Iris pigment epithelial cell (primary cell): Measurements from ENCODE around the gene PXK.
"Not testable (repeated sequence)": the region's sequence is repeated elsewhere in the genome, so short reads cannot be mapped to it uniquely, and the experiment has no call there.

Experiments used
- DNase-seq: peaks from one replicate; pipeline ENCODE4 v3.0.0-alpha.2; 2011; ENCODE audit warnings: low read depth

PXK gene

DNA sequence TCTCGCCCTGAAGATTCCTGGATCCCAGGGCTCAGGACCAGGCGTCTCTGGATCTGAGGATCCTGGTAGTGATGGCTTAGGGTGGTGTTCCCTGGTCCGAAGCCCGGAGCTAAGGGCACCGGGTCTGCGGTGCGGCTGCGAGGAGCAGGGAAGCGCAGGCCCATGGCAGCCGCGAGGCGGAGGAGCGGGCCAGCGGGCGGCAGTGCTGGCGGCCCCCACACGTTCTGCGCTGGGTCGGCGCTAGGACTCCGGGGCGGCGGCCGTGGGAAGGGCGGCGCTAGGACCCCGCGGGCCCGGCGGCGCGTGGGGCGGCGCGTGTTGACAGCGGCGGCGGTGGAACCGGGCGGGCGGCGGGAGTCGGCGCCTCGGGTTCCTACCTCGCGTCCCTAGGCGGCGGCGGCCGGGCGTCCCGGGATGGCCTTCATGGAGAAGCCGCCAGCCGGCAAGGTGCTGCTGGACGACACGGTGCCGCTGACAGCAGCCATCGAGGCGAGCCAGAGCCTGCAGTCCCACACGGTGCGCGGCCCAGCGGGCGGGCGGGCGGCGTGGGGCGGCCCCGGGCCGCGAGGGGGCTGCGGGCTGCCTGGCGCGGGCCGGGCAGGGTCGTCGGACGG lies at the start of gene PXK:
Gene PXK, plus strand, starts transcription at position 318 of the 614 bp plus-strand sequence. Its CDS starts 97 bp downstream, at position 415.
- peak; percentile 83 for DNase-seq

DNA sequence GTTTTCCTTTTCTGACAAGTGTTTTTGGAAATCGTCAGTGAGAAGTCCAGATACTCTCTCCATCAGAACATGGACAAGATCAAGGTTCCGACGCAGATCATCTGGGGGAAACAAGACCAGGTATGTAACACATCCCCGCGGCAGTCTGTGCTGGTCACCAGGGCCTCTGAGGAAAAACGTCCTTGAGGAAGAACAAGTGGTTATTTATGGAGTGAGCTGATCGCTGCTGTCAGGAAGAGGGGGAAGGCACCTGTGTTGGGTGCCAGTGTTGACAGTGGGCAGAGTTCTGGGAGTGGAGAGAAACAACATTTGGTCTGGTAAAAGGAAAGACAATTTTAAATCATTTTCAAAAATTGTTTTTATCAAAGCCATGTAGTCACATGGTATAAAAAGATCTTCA lies 47.4 kb upstream of the PXK start:
- no peak for DNase-seq

DNA sequence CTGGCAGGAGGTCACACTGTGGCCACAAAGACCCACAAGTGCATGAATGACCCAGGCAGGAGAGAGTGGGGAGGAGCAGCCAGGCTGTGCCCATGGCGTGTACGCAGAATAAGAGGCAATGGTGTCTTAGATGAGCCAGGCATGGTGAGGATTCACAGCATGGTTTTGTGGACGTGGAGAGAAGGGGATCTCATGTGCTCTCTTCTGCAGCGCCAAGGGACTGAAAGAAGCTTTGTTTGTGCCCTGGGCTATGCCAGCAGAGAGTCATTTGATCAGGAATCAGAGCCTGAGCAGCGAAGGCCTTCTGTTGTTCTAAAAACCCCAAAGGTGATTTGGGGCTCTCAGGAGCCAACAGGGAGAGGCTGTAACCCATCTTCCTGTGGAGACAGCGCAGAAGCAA lies 45.3 kb upstream of the PXK start:
- DNase-seq = no peak

DNA sequence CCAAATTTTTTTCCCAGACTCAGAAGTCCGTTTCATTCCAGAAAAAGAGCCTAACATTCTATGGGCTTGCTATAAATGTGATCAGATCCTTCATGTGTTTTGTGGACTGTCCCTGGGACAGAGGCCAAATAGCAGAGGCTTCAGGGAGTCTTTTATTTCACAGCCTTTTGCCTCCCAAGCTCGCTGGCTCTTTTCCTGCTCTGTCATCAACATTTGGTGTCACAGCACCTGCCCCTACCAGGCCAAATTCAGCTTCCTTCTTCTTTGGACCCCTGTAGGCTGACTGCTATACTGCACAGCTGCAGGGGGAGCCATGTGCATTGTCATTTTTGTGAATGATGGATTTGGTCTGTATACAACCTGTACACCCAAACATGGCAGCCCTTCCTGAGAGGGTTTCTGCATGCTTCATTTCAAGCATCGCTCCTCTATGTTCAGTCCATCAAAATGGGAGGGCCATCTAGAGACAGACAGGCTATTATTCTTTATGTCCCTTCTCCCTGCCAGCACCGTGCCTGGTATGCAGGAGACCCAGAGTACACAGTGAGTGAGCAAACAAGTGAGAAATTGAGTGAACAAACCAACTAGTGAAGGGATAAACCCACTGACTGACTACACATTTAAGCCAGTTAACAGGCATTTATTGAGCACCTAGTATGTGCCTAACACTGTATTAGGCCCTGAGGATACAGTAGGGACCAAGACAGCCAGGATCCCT lies 44.5 kb upstream of the PXK start:
- DNase-seq = no peak

DNA sequence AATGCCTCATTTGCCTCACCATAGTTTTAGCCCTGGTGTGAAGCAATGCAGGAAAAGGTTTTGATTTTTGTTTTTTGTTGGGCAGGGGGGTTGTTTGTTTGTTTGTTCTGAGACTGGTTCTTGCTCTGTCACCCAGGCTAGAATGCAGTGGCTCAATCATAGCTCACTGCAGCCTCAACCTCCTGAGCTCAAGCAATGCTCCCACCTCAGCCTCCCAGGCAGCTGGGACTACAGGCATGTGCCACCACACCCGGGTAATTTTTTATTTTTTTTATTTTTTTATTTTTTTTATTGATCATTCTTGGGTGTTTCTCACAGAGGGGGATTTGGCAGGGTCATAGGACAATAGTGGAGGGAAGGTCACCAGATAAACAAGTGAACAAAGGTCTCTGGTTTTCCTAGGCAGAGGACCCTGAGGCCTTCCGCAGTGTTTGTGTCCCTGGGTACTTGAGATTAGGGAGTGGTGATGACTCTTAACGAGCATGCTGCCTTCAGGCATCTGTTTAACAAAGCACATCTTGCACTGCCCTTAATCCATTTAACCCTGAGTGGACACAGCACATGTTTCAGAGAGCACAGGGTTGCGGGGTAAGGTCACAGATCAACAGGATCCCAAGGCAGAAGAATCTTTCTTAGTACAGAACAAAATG lies 43.6 kb upstream of the PXK start:
- DNase-seq = not testable (repeated sequence)

DNA sequence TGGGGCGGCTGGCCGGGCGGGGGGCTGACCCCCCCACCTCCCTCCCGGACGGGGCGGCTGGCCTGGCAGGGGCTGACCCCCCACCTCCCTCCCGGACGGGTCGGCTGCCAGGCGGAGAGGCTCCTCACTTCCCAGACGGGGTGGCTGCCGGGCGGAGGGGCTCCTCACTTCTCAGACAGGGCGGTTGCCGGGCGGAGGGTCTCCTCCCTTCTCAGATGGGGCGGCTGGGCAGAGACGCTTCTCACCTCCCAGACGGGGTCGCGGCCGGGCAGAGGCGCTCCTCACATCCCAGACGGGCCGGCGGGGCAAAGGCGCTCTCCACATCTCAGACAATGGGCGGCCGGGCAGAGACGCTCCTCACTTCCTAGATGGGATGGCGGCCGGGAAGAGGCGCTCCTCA lies 42.2 kb upstream of the PXK start:
- not testable (repeated sequence) for DNase-seq

DNA sequence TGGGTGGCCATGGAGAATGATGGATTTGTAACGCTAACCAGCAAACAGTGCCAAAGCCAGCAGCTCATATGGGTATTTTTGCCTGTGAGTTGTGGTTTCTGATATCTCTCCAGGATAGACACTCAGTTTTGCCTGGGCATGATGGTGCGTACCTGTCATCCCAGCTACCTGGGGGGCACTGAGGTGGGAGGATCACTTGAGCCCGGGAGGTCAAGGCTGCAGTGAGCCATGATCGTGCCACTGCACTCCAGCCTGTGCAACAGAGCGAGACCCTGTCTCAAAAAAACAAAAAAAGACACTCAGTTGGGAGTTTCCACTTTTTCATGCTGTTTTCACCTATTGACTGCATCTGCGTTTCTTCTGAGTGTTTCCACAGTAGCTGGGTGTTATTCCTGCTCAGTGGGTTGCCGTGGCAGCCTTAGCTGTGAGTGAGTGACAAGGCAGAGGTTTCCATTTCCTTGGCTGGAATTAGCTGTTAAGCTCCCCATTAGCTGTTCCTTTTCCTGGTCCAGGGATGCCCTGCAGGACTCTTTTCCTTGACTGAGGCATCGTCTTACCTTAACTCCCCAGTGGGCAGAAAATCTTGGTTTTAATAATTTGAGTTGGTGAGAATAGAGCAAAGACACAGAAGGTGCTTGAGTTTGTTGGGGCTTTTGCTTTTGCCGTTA lies 40.9 kb upstream of the PXK start:
- DNase-seq = no peak

DNA sequence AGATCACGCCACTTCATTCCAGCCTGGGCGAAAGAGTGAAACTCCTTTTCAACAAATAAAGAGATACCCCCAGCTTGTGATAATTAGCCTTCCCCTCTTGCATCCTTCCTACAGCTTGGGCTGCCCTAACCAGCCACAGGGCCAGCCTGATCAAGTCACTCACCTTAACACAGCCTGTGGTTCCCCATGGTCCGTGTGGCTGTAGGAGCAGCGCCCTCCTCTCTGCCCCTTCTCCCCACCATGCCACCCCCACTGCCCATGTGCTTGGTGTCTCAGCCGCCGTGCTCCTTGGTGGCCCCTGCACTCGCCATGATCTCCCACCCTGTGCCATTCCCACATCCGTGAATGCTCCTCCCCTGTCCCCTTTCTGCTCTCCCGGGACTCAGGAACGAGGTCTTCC lies 39.8 kb upstream of the PXK start:
- no peak for DNase-seq

DNA sequence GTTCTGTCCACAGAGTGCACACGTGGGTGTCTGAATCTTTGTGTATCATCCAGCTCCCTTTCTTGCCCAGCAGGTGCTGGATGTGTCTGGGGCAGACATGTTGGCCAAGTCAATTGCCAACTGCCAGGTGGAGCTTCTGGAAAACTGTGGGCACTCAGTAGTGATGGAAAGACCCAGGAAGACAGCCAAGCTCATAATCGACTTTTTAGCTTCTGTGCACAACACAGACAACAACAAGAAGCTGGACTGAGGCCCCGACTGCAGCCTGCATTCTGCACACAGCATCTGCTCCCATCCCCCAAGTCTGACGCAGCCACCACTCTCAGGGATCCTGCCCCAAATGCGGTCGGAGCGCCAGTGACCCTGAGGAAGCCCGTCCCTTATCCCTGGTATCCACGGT lies 39.2 kb upstream of the PXK start:
- DNase-seq = no peak

DNA sequence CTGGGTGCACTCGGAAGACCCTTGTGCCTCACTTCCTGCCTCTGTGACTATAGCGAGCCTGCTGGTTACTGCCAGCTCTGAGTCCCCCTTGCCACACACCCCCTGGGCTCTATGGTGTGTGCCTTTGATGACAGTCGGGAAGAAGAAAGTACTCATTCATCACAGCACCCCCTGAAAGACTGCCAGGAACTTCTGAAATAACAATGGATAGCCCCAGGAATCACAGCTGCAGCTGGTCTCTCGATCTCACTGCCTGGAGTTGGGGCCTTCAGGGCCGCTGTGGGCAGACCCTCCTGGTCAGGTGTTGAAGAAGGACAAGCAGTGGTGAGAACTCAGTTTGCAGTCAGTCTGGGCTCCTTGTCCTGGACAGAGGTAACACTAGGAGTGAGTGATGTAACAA lies 36.4 kb upstream of the PXK start:
- DNase-seq = no peak

DNA sequence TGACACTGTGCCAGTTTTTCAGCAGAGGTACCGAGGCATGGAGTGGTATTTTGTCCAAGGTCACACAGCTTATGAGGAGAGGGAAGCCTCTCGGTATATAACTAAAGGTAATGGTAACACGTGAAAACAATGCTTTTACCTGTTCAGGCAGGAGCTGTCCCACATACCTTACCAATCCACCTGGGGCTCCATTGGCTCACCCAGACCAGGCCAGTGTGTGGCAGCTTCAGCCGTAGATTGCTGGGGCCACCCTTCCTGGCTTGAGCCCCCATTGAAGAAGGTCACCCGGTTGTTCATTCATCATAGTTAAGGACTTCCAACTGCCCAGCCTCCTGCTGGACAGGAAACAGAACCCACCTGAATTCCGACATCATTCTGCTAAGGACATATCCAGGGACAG lies 35.8 kb upstream of the PXK start:
- no peak for DNase-seq

DNA sequence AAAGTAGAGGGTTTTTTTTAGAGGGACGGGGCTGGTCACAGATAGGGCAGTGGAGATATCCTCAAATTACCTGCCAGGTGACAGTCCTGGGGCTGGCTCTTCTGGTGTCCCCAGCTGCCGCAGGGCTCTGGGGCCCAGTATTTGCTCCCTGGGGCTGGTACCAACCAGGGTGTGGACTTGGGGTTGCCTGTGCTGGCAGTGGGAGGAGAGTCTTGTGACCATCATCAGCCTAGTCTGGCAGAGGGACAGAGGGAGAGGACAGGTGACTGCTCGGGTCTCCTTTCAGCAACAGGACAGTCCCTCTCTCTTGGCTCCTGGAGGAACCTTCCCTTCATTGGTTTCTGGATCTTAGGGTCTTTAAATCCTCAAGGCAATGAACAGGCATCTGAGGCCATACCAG lies 34.5 kb upstream of the PXK start:
- no peak for DNase-seq

DNA sequence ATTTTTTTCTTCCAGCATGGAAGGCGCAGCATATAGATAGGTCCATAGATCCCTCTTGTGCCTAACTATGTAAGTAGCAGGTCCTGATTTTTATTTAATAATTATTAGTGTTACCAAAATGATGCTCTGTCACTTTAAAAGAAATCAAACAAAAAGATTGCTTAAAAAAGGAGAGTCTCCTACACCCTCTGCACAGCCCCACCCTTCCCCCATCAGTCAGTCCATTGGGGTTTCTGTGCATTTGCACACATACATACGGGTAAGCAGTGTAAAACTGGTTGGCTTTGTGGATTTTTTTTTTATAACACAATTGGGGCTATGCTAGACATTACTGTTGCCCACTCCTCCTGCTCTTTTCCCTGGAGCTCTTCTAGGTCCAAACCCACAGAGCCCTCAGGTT lies 33.6 kb upstream of the PXK start:
- DNase-seq = no peak

DNA sequence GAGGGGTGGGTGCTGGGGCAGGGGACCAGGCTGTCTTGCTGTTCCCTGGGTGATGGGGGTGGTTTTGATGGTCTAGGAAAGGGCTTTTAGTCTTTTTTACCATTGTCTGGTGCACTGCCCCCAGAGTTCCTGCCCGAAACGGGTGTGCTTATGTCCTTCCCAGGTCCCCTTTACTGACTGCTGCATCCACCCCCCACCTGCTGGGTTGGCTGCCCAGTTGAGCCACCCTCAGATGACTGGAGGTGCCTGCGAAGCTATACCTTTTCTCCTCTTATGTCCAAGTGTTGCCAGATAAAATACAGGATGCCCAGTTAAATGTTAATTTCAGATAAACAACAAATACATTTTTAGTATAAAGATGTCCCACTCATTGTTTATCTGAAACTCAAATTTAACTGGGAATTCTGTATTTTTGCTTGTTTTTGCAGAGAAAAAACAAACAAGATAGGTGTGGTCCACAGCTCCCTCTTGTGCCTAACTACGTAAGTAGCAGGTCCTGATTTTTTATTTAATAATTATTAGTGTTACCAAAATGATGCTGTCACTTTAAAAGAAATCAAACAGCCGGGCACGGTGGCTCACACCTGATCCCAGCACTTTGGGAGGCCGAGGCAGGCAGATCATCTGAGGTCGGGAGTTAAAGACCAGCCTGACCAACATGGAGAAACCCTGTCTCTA lies 32.7 kb upstream of the PXK start:
- peak; percentile 64 for DNase-seq

DNA sequence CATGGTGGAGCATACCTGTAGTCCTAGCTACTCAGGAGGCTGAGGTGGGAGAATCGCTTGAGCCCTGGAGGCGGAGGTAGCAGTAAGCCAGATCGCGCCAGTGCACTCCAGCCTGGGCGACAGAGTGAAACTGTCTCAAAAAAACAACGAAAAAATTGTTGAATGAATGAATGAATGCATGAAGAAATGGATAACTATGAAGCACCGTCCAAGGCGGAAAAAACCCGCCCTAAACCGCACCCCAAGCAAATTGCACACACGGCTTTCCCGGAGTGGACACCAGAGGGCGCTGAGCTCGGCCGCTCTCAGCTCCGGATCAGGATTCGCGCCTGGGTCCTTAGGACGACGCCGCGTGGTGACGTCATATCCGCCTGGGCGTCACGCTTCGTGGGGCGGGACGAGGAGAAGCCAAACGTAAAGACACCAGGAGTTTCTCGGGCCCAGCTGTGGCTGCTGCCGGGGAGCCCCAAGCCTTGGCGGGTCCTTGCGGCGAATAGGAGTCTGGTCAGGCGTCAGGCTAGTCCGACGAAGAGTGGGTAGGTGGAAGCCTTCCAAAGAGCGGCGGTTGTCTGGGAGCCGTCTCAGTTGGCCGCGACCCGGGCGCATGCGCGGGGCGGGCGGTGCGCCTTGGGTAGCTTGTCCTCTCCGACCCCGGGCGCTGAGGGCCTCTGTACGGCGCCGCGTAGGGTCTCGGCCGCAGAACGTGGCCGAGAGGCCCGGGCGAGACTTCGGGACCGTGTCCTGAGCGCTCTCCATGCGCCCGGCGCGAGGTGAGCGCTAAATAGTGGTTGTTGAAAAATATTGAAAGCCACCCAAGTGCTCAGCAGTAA lies 26.6 kb upstream of the PXK start, which contains the start of the genes HTD2 and RPP14:
Gene HTD2, plus strand, starts transcription at position 639 of the 830 bp plus-strand sequence. CDS start 11,094 bp downstream, outside the sequence.
Gene RPP14, plus strand, starts transcription at position 364 of the 830 bp plus-strand sequence. CDS start 4,085 bp downstream, outside the sequence.
- peak; percentile 96 for DNase-seq

DNA sequence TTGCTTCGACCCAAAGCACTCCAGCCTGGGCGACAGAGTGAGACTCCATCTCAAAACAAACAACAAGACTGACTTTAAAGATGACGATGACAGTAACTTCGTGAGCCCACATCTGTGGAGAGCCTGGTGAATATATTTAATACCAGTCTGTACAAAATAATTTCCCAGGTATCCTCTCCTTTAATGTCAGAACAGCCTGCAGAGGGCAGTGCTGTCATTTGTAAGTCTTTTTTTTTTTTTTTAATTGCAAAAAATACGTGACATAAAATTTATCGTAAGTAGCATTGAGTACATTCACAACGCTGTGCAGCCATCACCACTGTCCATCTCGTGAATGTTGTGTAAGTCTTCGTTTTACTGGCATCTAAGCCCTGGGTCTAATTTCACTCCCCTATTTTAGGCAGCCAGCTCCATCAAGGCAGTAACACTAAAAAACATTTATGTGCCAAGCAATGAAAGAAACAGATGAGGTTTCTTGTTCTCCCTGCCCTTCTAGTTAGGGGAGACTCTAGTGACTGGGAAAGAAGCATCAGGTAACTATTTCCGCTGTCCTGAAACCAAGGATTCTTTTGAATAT lies 25.0 kb upstream of the PXK start:
- peak; percentile 76 for DNase-seq

DNA sequence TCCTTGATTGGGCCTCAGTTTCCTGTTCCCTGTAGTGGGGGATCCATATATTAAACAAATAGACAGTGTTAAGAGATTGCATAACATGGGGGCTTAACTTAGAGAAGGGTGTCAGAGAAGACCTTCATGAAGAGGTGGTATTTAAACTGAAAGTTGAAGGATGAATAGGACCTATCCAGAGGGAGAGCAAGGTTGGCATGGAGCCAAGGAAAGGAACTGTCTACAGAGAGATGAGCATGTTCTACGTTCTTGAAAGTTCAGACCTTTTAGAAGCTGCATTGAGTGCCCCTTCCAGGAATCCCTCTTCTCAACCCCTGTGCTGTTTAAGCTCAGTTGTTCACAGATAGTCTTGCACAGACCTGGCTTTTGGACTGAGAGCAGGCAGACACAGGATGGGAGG lies 24.0 kb upstream of the PXK start:
- peak; percentile 17 for DNase-seq

DNA sequence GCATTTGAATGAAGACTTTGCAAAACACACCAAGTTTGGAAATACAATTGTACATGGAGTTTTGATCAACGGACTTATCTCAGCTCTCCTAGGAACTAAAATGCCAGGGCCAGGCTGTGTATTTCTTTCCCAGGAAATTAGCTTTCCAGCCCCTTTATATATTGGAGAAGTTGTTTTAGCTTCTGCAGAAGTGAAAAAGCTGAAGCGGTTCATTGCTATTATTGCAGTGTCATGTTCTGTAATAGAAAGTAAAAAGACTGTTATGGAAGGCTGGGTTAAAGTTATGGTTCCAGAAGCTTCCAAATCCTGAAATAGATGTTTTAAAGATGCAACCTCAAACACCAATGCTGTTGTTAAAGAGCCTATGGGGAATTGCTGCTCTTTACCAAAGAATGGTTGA lies 14.9 kb upstream of the PXK start:
- DNase-seq = no peak

DNA sequence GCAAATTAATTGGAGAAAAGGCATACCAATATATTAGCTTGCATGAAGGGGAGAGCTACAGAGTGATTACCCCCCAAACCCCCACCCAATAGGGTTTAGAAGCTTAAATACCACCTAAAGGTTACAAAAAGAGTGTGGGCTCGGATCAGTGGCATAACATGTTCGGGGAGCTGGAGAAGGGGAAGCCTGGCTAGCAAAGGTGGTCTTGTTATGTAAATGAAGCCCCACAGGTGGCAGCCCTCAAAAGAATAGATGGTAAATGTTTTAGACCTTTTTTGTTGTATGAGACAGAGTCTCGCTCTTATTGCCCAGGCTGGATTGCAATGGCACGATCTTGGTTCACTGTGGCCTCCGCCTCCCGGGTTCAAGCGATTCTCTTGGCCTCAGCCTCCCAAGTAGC lies 10.9 kb upstream of the PXK start:
- no peak for DNase-seq

DNA sequence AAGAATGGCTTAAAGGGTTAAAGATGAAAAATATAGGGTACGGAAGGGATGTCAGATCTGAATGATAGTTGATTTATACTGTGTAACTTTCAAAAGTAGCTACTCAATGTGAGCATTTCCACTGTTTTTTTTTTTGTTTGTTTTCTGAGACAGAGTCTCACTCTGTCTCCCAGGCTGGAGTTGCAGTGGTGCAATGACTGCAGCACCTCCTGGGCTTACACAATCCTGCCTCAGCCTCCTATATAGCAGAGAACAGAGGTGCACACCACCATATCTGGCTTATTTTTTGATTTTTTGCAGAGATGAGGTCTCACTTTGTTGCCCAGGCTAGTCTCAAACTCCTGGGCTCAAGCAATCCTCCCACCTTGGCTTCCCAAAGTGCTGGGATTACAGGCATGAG lies 9.9 kb upstream of the PXK start:
- peak; percentile 31 for DNase-seq
